Spleen (tissue), 11 donors: Measurements from ENCODE around the gene KIF19. TPM values are rescaled to one million over a fixed set of nuclear protein-coding genes. Genes with fewer than 3 reads are reported as not detected.
A peak's percentile ranks its signal among the peaks of the same experiment; 100 is the strongest.

ENCODE experiments used
- DNase-seq: peaks from one replicate; pipeline ENCODE4 v3.0.0-alpha.2; 2020
- H3K27ac ChIP-seq, 8 donors: fragments of 200-600 bp; sonication (generic) in 7 of 8; 1 replicate in 4 of 8; 2 replicates in 4 of 8; pipeline versions ENCODE4 v1.5.0 to v1.8.0; 2016 to 2021; ENCODE audit warnings: inconsistent platforms in 4 of 8, mild to moderate bottlenecking in 4 of 8, moderate library complexity in 1 of 8
- H3K27me3 ChIP-seq, 7 donors: fragments of 200-600 bp; sonication (generic) in 6 of 7; replicated peaks in 1 of 7; 1 replicate in 4 of 7; 2 replicates in 3 of 7; pipeline versions ENCODE4 v1.5.0 to v1.8.0; 2016 to 2021; ENCODE audit warnings: inconsistent platforms in 3 of 7, mild to moderate bottlenecking in 1 of 7
- H3K36me3 ChIP-seq, 6 donors: fragments of 200-600 bp; sonication (generic) in 5 of 6; 1 replicate in 4 of 6; 2 replicates in 2 of 6; pipeline versions ENCODE4 v1.5.0 to v1.8.0; 2016 to 2021; ENCODE audit warnings: inconsistent platforms in 2 of 6
- H3K4me1 ChIP-seq, 6 donors: fragments of 200-600 bp; sonication (generic) in 5 of 6; 1 replicate in 3 of 6; 2 replicates in 3 of 6; pipeline versions ENCODE4 v1.5.0 to v1.8.0; 2016 to 2021; ENCODE audit warnings: inconsistent platforms in 3 of 6
- H3K4me3 ChIP-seq, 8 donors: fragments of 200-600 bp; sonication (generic) in 7 of 8; 1 replicate in 4 of 8; 2 replicates in 4 of 8; pipeline versions ENCODE4 v1.5.0 to v1.8.0; 2016 to 2021; ENCODE audit warnings: inconsistent platforms in 4 of 8, mild to moderate bottlenecking in 4 of 8, moderate library complexity in 2 of 8
- H3K9me3 ChIP-seq, 8 donors: fragments of 200-600 bp; sonication (generic) in 7 of 8; 1 replicate in 4 of 8; 2 replicates in 4 of 8; pipeline versions ENCODE4 v1.5.0 to v1.8.0; 2016 to 2021; ENCODE audit warnings: inconsistent platforms in 4 of 8
- POLR2A ChIP-seq, 3 donors: fragments of 450-650 bp; IDR thresholded peaks; one replicate each; pipeline ENCODE4 v1.5.1; 2017; ENCODE audit warnings: antibody characterized with exemption in 3 of 3, mild to moderate bottlenecking in 1 of 3
- POLR2AphosphoS5 ChIP-seq, 3 donors: sonication (generic); formaldehyde crosslinking; IDR thresholded peaks; one replicate each; pipeline ENCODE4 v1.5.1; 2017; ENCODE audit warnings: antibody characterized with exemption in 3 of 3
- WGBS, 5 donors: extraction: QIAGEN DNeasy Blood & Tissue Kit in 3 of 5; methylation state at CpG; one replicate each; pipeline versions ENCODE4 v1.1.5 to v1.1.7; 2013 to 2018; 5-methylcytosine and 5-hydroxymethylcytosine counted together
- intact Hi-C: fragments of 100-400 bp; cut with DNase I; formaldehyde crosslinking; loops from one replicate; pipeline ENCODE4 v1.15.0; 2023; ENCODE audit warnings: low total_unique reads
- polyA plus RNA-seq, 3 donors: library from polyadenylated mRNA; stranded (reverse); fragments of 200-250 nt; gene quantifications; one replicate each; pipeline ENCODE4 v1.2.1, GENCODE V29; 2013
- total RNA-seq, 7 donors: library from RNA; depleted of rRNA in 3 of 7; stranded (reverse); fragments of >200 nt in 3 of 7; fragmentation: NEBNext Ultra II Directional in 4 of 7; extraction: Animal tissue kit (Norgen Biotek cat#: 25700) in 4 of 7; gene quantifications; one replicate each; pipeline versions ENCODE4 v1.1.0 to v1.2.1, GENCODE V29; 2016 to 2021
- TF ChIP-seq, protein P1 (sequence below), 11 experiments: fragments of 200-600 bp in 7 of 11; fragments of 450-650 bp in 4 of 11; sonication (generic) in 4 of 11; IDR thresholded peaks in 8 of 11; conservative IDR thresholded peaks in 3 of 11; 1 replicate in 7 of 11; 2 replicates in 4 of 11; pipeline versions ENCODE4 v1.4.0 to v1.8.0; 2016 to 2021; ENCODE audit warnings: antibody characterized with exemption in 11 of 11, inconsistent platforms in 4 of 11, mild to moderate bottlenecking in 1 of 11
- donor health status: healthy with polysubstance abuse.
- donor health status: DM: no; HTN: no; CAD: no; lungs with moderate emphysema.
- donor health status: DM: no; HTN: no; CAD: no.
- donor health status: Bipolar disorder and iron deficiency.
- donor health status: healthy.
- donor health status: DM: no; HTN: no; CAD: no.
- donor health status: DM: yes; HTN: yes; CAD: no.

The KIF19 gene
- total and polyA plus RNA-seq, 10 donors, result 5.7 to 48.2 (median 22.6) TPM

DNA sequence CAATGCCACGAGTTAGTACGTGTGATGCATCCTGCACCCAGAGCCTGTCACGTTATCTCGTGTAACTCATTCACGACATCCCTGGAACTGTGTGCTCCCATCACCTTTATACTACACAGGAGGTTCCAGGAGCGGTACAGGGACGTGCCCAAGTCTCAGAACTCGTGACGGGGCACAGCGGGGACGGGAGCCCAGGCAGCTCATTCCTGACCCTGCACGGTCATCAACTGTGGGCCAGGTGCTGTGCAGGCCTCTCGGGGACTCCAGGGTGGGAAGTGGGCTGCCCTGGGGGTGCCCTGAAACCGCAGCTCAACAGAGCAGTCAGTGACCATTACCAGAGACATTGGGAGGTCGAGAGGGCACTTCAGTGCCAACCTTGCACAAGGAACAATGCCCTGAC is 11.1 kb upstream of the KIF19 start:
- peaks cover 0 to 2% (median 0%) of the 10 kb centered on the region in 7 donors for H3K27me3 ChIP-seq
- TF ChIP-seq, protein P1, sequence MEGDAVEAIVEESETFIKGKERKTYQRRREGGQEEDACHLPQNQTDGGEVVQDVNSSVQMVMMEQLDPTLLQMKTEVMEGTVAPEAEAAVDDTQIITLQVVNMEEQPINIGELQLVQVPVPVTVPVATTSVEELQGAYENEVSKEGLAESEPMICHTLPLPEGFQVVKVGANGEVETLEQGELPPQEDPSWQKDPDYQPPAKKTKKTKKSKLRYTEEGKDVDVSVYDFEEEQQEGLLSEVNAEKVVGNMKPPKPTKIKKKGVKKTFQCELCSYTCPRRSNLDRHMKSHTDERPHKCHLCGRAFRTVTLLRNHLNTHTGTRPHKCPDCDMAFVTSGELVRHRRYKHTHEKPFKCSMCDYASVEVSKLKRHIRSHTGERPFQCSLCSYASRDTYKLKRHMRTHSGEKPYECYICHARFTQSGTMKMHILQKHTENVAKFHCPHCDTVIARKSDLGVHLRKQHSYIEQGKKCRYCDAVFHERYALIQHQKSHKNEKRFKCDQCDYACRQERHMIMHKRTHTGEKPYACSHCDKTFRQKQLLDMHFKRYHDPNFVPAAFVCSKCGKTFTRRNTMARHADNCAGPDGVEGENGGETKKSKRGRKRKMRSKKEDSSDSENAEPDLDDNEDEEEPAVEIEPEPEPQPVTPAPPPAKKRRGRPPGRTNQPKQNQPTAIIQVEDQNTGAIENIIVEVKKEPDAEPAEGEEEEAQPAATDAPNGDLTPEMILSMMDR (IDR thresholded peaks at IDR 0.05 in 8 of 11, conservative IDR thresholded peaks at IDR 0.05 in 3 of 11), result no peak
- peak in 1 of 3 donors; percentile 61 for TF ChIP-seq POLR2AphosphoS5 (IDR thresholded peaks at IDR 0.05)
- no peak for DNase-seq
- H3K36me3 ChIP-seq, result peaks cover 0 to 16% (median 0%) of the 10 kb centered on the region in 6 donors
- H3K27ac ChIP-seq, result peak overlapping the region in 5 of 8 donors; percentile 68 to 82 (median 77)
- H3K9me3 ChIP-seq, result peaks cover 0 to 13% (median 6%) of the 10 kb centered on the region in 8 donors
- H3K4me3 ChIP-seq, result peak overlapping the region in 3 of 8 donors; percentile 7 to 61 (median 8)
- 69 to 84% (median 80%) methylated on average over 15 of the region's 15 CpGs for WGBS, 5 donors
- peaks cover 0 to 41% (median 7%) of the 10 kb centered on the region in 6 donors for H3K4me1 ChIP-seq
- intact Hi-C loops, result no loop called here

DNA sequence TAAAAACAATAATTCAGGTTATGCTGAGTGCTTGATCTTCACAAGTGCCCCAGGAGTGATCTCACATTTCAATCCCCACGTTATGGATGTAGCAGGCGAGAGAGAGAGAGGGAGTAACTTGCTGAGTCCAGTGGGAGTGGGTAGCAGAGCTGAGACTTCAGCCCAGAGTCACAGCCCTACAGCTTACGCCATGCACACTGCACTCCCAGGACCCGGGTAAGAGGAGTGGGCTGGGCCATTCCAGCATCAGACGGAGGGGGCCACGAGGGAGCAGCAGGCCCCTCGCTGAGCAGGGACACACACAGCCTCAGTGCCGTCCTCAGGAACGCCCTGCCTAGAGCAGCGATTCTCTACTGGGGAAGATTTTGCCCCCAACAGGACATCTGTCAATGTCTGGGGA is 9.8 kb upstream of the KIF19 start:
- 48 to 74% (median 62%) methylated on average over 4 to 10 of the region's 10 CpGs for WGBS, 5 donors
- Histone ChIP-seq H3K4me1 (peaks cover 0 to 33% (median 5%) of the 10 kb centered on the region in 6 donors), H3K36me3 (peaks cover 0 to 13% (median 0%) of the 10 kb centered on the region in 6 donors), H3K27me3 (no peaks in the 10 kb centered on the region), H3K4me3 (peak overlapping the region in 7 of 8 donors; percentile 17 to 61 (median 27)), H3K9me3 (peaks cover 0 to 13% (median 6%) of the 10 kb centered on the region in 8 donors), H3K27ac (peak overlapping the region; percentile 35 to 82 (median 70))
- TF ChIP-seq, protein P1 (IDR thresholded peaks at IDR 0.05 in 8 of 11, conservative IDR thresholded peaks at IDR 0.05 in 3 of 11), result no peak
- no peak for TF ChIP-seq POLR2A (IDR thresholded peaks at IDR 0.05)
- TF ChIP-seq POLR2AphosphoS5 (IDR thresholded peaks at IDR 0.05), result no peak
- no peak for DNase-seq
- intact Hi-C loops, result no loop called here

DNA sequence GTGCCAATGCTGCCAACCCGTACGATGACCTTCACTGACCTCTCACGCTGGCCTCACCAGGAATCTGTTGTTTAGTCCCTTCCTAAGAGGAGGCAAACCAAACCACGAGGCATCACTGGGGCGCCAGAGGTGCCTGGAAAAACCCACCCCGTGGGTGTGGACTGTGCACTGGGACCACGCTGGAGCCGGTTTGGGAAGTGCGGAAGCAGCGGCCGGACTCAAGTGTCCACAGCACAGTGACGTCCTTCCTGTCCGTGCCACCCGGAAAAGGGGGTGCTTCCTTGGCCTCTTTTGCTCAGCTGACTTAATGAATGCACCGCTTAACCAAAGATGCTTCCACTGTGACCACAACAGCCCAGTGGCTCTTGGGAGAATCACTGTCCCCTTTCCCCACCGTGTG is 9.0 kb upstream of the KIF19 start:
- Histone ChIP-seq H3K4me3 (peak overlapping the region in 7 of 8 donors; percentile 2 to 61 (median 27)), H3K36me3 (peaks cover 0 to 4% (median 0%) of the 10 kb centered on the region in 6 donors), H3K27me3 (peaks cover 0 to 5% (median 0%) of the 10 kb centered on the region in 7 donors), H3K27ac (peak overlapping the region in 7 of 8 donors; percentile 58 to 82 (median 71)), H3K4me1 (peaks cover 0 to 33% (median 5%) of the 10 kb centered on the region in 6 donors), H3K9me3 (peaks cover 0 to 10% (median 5%) of the 10 kb centered on the region in 8 donors)
- WGBS, 5 donors, result 51 to 66% (median 64%) methylated on average over 13 to 16 of the region's 16 CpGs
- DNase-seq, result no peak
- TF ChIP-seq POLR2A (IDR thresholded peaks at IDR 0.05) (no peak), POLR2AphosphoS5 (IDR thresholded peaks at IDR 0.05) (peak; percentile 70 to 84 (median 79))
- intact Hi-C loops, result no loop called here

DNA sequence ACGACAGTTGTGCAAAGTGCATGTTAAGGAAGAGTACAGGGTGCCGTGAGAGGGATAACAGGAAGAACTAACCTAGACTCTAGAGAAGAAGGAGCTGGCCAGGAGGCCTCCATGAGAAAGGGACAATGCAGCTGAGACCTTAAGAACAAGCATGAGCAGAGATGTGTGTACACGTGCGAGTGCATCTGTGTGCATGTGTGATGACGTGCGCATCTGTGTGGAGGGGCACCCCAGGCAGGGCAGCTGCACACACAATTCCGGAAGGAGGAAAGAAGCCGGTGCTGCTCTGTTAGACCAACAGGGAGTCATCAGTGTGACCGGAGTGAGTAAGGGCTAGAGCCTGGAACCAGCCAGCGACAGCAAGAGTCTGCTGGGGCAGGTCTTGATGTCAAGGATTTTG is 7.6 kb upstream of the KIF19 start:
- Histone ChIP-seq H3K27ac (no peak overlapping the region), H3K27me3 (peaks cover 0 to 12% (median 0%) of the 10 kb centered on the region in 7 donors), H3K36me3 (no peaks in the 10 kb centered on the region), H3K4me1 (peaks cover 0 to 28% (median 4%) of the 10 kb centered on the region in 6 donors), H3K4me3 (no peak overlapping the region), H3K9me3 (no peaks in the 10 kb centered on the region)
- intact Hi-C loops, result no loop called here
- no peak for TF ChIP-seq POLR2A (IDR thresholded peaks at IDR 0.05)
- TF ChIP-seq, protein P1 (IDR thresholded peaks at IDR 0.05 in 8 of 11, conservative IDR thresholded peaks at IDR 0.05 in 3 of 11), result no peak
- TF ChIP-seq POLR2AphosphoS5 (IDR thresholded peaks at IDR 0.05), result no peak
- WGBS, 5 donors, result 83 to 95% (median 91%) methylated on average over 10 of the region's 10 CpGs
- no peak for DNase-seq
